HEK293 (cell line): ENCODE measurements around the gene HSF2.

Experiments used
- CTCF ChIA-PET: fragments of 350-600 bp; formaldehyde crosslinking; extraction: SDS; loops from one replicate; lab custom pipeline; 2021; ENCODE audit warnings: antibody characterized with exemption; lab: Yijun Ruan, JAX
- POLR2A ChIA-PET: fragments of 300-600 bp; formaldehyde crosslinking; extraction: SDS; loops from one replicate; lab custom pipeline; 2020; ENCODE audit warnings: antibody characterized with exemption, inconsistent platforms; lab: Yijun Ruan, JAX
- H3K27ac ChIP-seq: fragments of 200-500 bp; sonication (Bioruptor generic); 2 replicates; pipeline ENCODE4 v1.5.1; 2014; ENCODE audit warnings: low read depth, low read length, control low read depth, inconsistent platforms; ENCODE audit errors: extremely low read depth
- H3K36me3 ChIP-seq, 2 experiments: fragments of 200-500 bp in 1 of 2; sonication (Bioruptor generic) in 1 of 2; 1 replicate in 1 of 2; 2 replicates in 1 of 2; pipeline ENCODE4 v1.5.1; 2014 to 2017; ENCODE audit warnings: inconsistent platforms in 2 of 2, low read length in 2 of 2; ENCODE audit not compliant: control insufficient read depth in 2 of 2, insufficient read depth in 1 of 2
- H3K4me1 ChIP-seq: fragments of 200-500 bp; sonication (Bioruptor generic); 2 replicates; pipeline ENCODE4 v1.5.1; 2014; ENCODE audit warnings: mild to moderate bottlenecking, low read length, inconsistent platforms; ENCODE audit not compliant: control insufficient read depth, insufficient read depth
- H3K4me3 ChIP-seq: 2 replicates; pipeline ENCODE4 v1.5.1; 2011; ENCODE audit warnings: low read depth, mild to moderate bottlenecking, control low read depth, low read length, moderate library complexity
- H3K9me3 ChIP-seq: fragments of 200-500 bp; sonication (Bioruptor generic); 2 replicates; pipeline ENCODE4 v1.5.1; 2014; ENCODE audit warnings: low read depth, low read length, inconsistent platforms; ENCODE audit not compliant: control insufficient read depth, insufficient read depth
- GLI2 ChIP-seq: fragments of 450-650 bp; formaldehyde crosslinking; IDR thresholded peaks from 2 replicates; pipeline ENCODE4; 2017; ENCODE audit warnings: missing biosample characterization, missing genetic modification characterization, low read depth, borderline replicate concordance
- GLI4 ChIP-seq: fragments of 450-650 bp; formaldehyde crosslinking; IDR thresholded peaks from 2 replicates; pipeline ENCODE4 v1.5.1; 2016; ENCODE audit warnings: missing biosample characterization, missing genetic modification characterization
- INSM2 ChIP-seq: fragments of 450-650 bp; formaldehyde crosslinking; IDR thresholded peaks from 2 replicates; pipeline ENCODE4 v1.5.1; 2016; ENCODE audit warnings: missing biosample characterization, missing genetic modification characterization
- MEIS1 ChIP-seq: sonication (generic); formaldehyde crosslinking; IDR thresholded peaks from 2 replicates; pipeline ENCODE4 v1.8.1; 2022; ENCODE audit warnings: missing genetic modification reagents, mild to moderate bottlenecking, borderline replicate concordance
- OSR2 ChIP-seq: fragments of 450-650 bp; formaldehyde crosslinking; IDR thresholded peaks from 2 replicates; pipeline ENCODE4 v1.5.1; 2016; ENCODE audit warnings: missing biosample characterization, missing genetic modification characterization
- PBX3 ChIP-seq: sonication (generic); formaldehyde crosslinking; IDR thresholded peaks from 2 replicates; pipeline ENCODE4 v1.8.1; 2022; ENCODE audit warnings: mild to moderate bottlenecking, moderate library complexity, missing genetic modification reagents
- PRDM4 ChIP-seq: fragments of 450-650 bp; formaldehyde crosslinking; IDR thresholded peaks from 2 replicates; pipeline ENCODE4 v1.5.1; 2017; ENCODE audit warnings: missing biosample characterization, missing genetic modification characterization
- TCF7L2 ChIP-seq: IDR thresholded peaks from 2 replicates; pipeline ENCODE4 v1.6.1; 2011; ENCODE audit warnings: low read depth, mild to moderate bottlenecking, inconsistent platforms, low read length, moderate library complexity, borderline replicate concordance
- YY1 ChIP-seq: fragments of 450-650 bp; formaldehyde crosslinking; IDR thresholded peaks from 2 replicates; pipeline ENCODE4 v1.5.1; 2018; ENCODE audit warnings: missing biosample characterization, missing genetic modification characterization
- YY2 ChIP-seq: fragments of 450-650 bp; formaldehyde crosslinking; IDR thresholded peaks from 2 replicates; pipeline ENCODE4 v1.5.1; 2016; ENCODE audit warnings: missing biosample characterization, missing genetic modification characterization
- ZBTB44 ChIP-seq: fragments of 450-650 bp; IDR thresholded peaks from 2 replicates; pipeline ENCODE4 v1.5.1; 2018; ENCODE audit warnings: missing biosample characterization, mild to moderate bottlenecking, missing genetic modification characterization
- ZBTB48 ChIP-seq: fragments of 450-650 bp; formaldehyde crosslinking; IDR thresholded peaks from 2 replicates; pipeline ENCODE4 v1.5.1; 2016; ENCODE audit warnings: missing biosample characterization, missing genetic modification characterization
- ZNF140 ChIP-seq: fragments of 450-650 bp; formaldehyde crosslinking; IDR thresholded peaks from 2 replicates; pipeline ENCODE4 v1.5.1; 2016; ENCODE audit warnings: missing biosample characterization, missing genetic modification characterization
- ZNF155 ChIP-seq: fragments of 450-650 bp; formaldehyde crosslinking; IDR thresholded peaks from 2 replicates; pipeline ENCODE4 v1.5.1; 2016; ENCODE audit warnings: missing biosample characterization, missing genetic modification characterization
- ZNF175 ChIP-seq: fragments of 450-650 bp; formaldehyde crosslinking; IDR thresholded peaks from 2 replicates; pipeline ENCODE4 v1.5.1; 2016; ENCODE audit warnings: missing biosample characterization, missing genetic modification characterization
- ZNF280C ChIP-seq: fragments of 450-650 bp; formaldehyde crosslinking; IDR thresholded peaks from 2 replicates; pipeline ENCODE4 v1.5.1; 2016; ENCODE audit warnings: missing biosample characterization, missing genetic modification characterization
- ZNF341 ChIP-seq: fragments of 450-650 bp; formaldehyde crosslinking; IDR thresholded peaks from 2 replicates; pipeline ENCODE4; 2016; ENCODE audit warnings: low read depth, missing biosample characterization, missing genetic modification characterization
- ZNF391 ChIP-seq: fragments of 450-650 bp; formaldehyde crosslinking; IDR thresholded peaks from 2 replicates; pipeline ENCODE4 v1.5.1; 2016; ENCODE audit warnings: low read depth, missing biosample characterization, missing genetic modification characterization, borderline replicate concordance
- ZNF426 ChIP-seq: fragments of 450-650 bp; formaldehyde crosslinking; IDR thresholded peaks from 2 replicates; pipeline ENCODE4 v1.5.1; 2017; ENCODE audit warnings: missing biosample characterization, missing genetic modification characterization, mild to moderate bottlenecking, inconsistent platforms, moderate library complexity
- ZNF513 ChIP-seq: fragments of 450-650 bp; IDR thresholded peaks from 2 replicates; pipeline ENCODE4 v1.5.1; 2018; ENCODE audit warnings: missing biosample characterization, missing genetic modification characterization
- ZNF555 ChIP-seq: fragments of 450-650 bp; formaldehyde crosslinking; conservative IDR thresholded peaks from 2 replicates; pipeline ENCODE4 v1.5.1; 2017; ENCODE audit warnings: missing biosample characterization, mild to moderate bottlenecking, missing genetic modification characterization, inconsistent platforms
- ZNF585B ChIP-seq: fragments of 450-650 bp; formaldehyde crosslinking; IDR thresholded peaks from 2 replicates; pipeline ENCODE4 v1.5.1; 2016; ENCODE audit warnings: missing biosample characterization, missing genetic modification characterization
- ZNF621 ChIP-seq: fragments of 450-650 bp; formaldehyde crosslinking; IDR thresholded peaks from 2 replicates; pipeline ENCODE4 v1.5.1; 2017; ENCODE audit warnings: missing biosample characterization, missing genetic modification characterization
- ZNF629 ChIP-seq: fragments of 450-650 bp; formaldehyde crosslinking; IDR thresholded peaks from 2 replicates; pipeline ENCODE4 v1.5.1; 2017; ENCODE audit warnings: missing biosample characterization, missing genetic modification characterization
- ZNF658 ChIP-seq: fragments of 450-650 bp; formaldehyde crosslinking; IDR thresholded peaks from 2 replicates; pipeline ENCODE4; 2016; ENCODE audit warnings: missing biosample characterization, missing genetic modification characterization
- ZNF843 ChIP-seq: fragments of 450-650 bp; formaldehyde crosslinking; IDR thresholded peaks from 2 replicates; pipeline ENCODE4 v1.5.1; 2016; ENCODE audit warnings: missing biosample characterization, missing genetic modification characterization
- ZSCAN30 ChIP-seq: fragments of 450-650 bp; IDR thresholded peaks from 2 replicates; pipeline ENCODE4 v1.5.1; 2018; ENCODE audit warnings: missing biosample characterization, mild to moderate bottlenecking, missing genetic modification characterization, moderate library complexity

HSF2 gene

GRCh38 chr6:122399348-122400120 lies at the start of gene HSF2:
HSF2 (plus strand) TSS chr6:122399652; CDS start chr6:122399738, 86 bp downstream.
- peak within 1 kb of the TSS; percentile 80 for H3K4me3 ChIP-seq
- peak within 1 kb of the TSS; percentile 96 for H3K27ac ChIP-seq
- CTCF ChIA-PET: interaction anchor here (0.6 to 1.1 kb wide), 3 partner anchors 16 to 78 kb away, joined by 3 to 4 read pairs (median 3); no protein-coding TSS in a partner anchor
- no peaks in the 10 kb centered on the region; a peak in 1 of 3 replicates for H3K36me3 ChIP-seq
- H3K4me1 ChIP-seq: peaks cover 23% of the 10 kb centered on the region
- POLR2A ChIA-PET: interaction anchor here (0.6 to 1.5 kb wide), 7 partner anchors 9 to 734 kb away, joined by 3 to 10 read pairs (median 4); partner anchors contain the start of genes PKIB and SERINC1
- no peaks in the 10 kb centered on the region for H3K9me3 ChIP-seq
- TF ChIP-seq ZNF555 (tag by site-specific recombination): no peak
- TF ChIP-seq ZNF621 (tag by site-specific recombination): no peak
- peak; percentile 71; the same call in 1 of the 2 replicates for TF ChIP-seq ZSCAN30 (tag by site-specific recombination)
- no peak for TF ChIP-seq ZNF280C (tag by site-specific recombination)
- no peak for TF ChIP-seq INSM2 (tag by site-specific recombination)
- TF ChIP-seq GLI2 (tag by site-specific recombination): no peak
- TF ChIP-seq ZNF426 (tag by site-specific recombination): no peak
- no peak for TF ChIP-seq ZBTB48 (tag by site-specific recombination)
- TF ChIP-seq ZNF391: no peak
- no peak for TF ChIP-seq ZNF658
- no peak for TF ChIP-seq ZNF175 (tag by site-specific recombination)
- TF ChIP-seq GLI4 (tag by site-specific recombination): no peak
- TF ChIP-seq ZNF629 (tag by site-specific recombination): peak; percentile 2; the same call in 1 of the 2 replicates
- peak; percentile 26 for TF ChIP-seq PBX3
- TF ChIP-seq ZNF843: no peak
- TF ChIP-seq ZBTB44 (tag by site-specific recombination): no peak
- TF ChIP-seq YY1 (tag by site-specific recombination): no peak
- TF ChIP-seq ZNF140 (tag by site-specific recombination): no peak
- TF ChIP-seq YY2: no peak
- TF ChIP-seq ZNF155: no peak
- peak; percentile 91 for TF ChIP-seq OSR2 (tag by site-specific recombination)
- TF ChIP-seq ZNF585B (tag by site-specific recombination): no peak
- TF ChIP-seq ZNF513: 0 out of 2 replicates have a peak, but pooled peaks have one; percentile 10
- no peak for TF ChIP-seq TCF7L2
- TF ChIP-seq PRDM4 (tag by site-specific recombination): no peak
- no peak; the same call in 1 of the 2 replicates for TF ChIP-seq MEIS1 (CRISPR knock-in tag)
- no peak for TF ChIP-seq ZNF341 (tag by site-specific recombination)
